GM18517 (cell line): ENCODE results near the gene ZCCHC17.
"Not testable (repeated sequence)": the region's sequence is repeated elsewhere in the genome, so short reads cannot be mapped to it uniquely, and the experiment has no call there.

Experiments
- ATAC-seq: cut with Tn5 transposase; IDR thresholded peaks from one replicate; pipeline ENCODE4 v1.9.1; 2021; ENCODE audit warnings: mild to moderate bottlenecking, moderate library complexity; ENCODE audit not compliant: unreplicated experiment

The ZCCHC17 gene

GRCh38 chr1:31296486-31297276 lies at the start of gene ZCCHC17, which contains the start of gene SNRNP40:
TSS of gene ZCCHC17 (plus strand) at chr1:31297032. CDS start at chr1:31310099, 13,067 bp downstream.
TSS of gene SNRNP40 (minus strand) at chr1:31296788. CDS start at chr1:31296751, 37 bp downstream.
- peak; percentile 98 for ATAC-seq

- no peak for ATAC-seq
Measured at GRCh38 chr1:31248276-31248675, 48.6 kb upstream of the ZCCHC17 start.

- no peak for ATAC-seq
Measured at GRCh38 chr1:31249854-31250253, 47.0 kb upstream of the ZCCHC17 start.

- ATAC-seq = no peak
Measured at GRCh38 chr1:31257213-31257612, 39.6 kb upstream of the ZCCHC17 start.

- no peak for ATAC-seq
Measured at GRCh38 chr1:31258581-31258980, 38.3 kb upstream of the ZCCHC17 start.

- ATAC-seq = no peak
Measured at GRCh38 chr1:31259746-31260145, 37.1 kb upstream of the ZCCHC17 start.

GRCh38 chr1:31261916-31262315 lies 34.9 kb upstream of the ZCCHC17 start:
- ATAC-seq = no peak

GRCh38 chr1:31262393-31262792 lies 34.4 kb upstream of the ZCCHC17 start:
- not testable (repeated sequence) for ATAC-seq

GRCh38 chr1:31263408-31263807 lies 33.4 kb upstream of the ZCCHC17 start:
- ATAC-seq = no peak

- no peak for ATAC-seq
Measured at GRCh38 chr1:31264790-31265386, 31.9 kb upstream of the ZCCHC17 start.

- no peak for ATAC-seq
Measured at GRCh38 chr1:31266547-31266946, 30.3 kb upstream of the ZCCHC17 start.

GRCh38 chr1:31272369-31272768 lies 24.5 kb upstream of the ZCCHC17 start:
- ATAC-seq = no peak

GRCh38 chr1:31273619-31274018 lies 23.2 kb upstream of the ZCCHC17 start:
- ATAC-seq = no peak

- ATAC-seq = not testable (repeated sequence)
Measured at GRCh38 chr1:31282426-31282825, 14.4 kb upstream of the ZCCHC17 start.

- not testable (repeated sequence) for ATAC-seq
Measured at GRCh38 chr1:31287791-31288190, 9.0 kb upstream of the ZCCHC17 start.

- no peak for ATAC-seq
Measured at GRCh38 chr1:31289021-31289420, 7.8 kb upstream of the ZCCHC17 start.

GRCh38 chr1:31295874-31296485 lies 852 bp upstream of the ZCCHC17 start:
- no peak for ATAC-seq

- ATAC-seq = no peak
Measured at GRCh38 chr1:31297277-31298247, 730 bp downstream of the ZCCHC17 start.

- no peak for ATAC-seq
Measured at GRCh38 chr1:31299365-31299764, 2.5 kb downstream of the ZCCHC17 start.

GRCh38 chr1:31300193-31300592 lies 3.4 kb downstream of the ZCCHC17 start:
- ATAC-seq = no peak
